ENCODE data around the gene TPSG1.
"Not testable (repeated sequence)": the region's sequence is repeated elsewhere in the genome, so short reads cannot be mapped to it uniquely, and the experiment has no call there.

Gene TPSG1

GRCh38 chr16:1213796-1214372, 11.2 kb downstream of the TPSG1 start:
- DNase-seq, result no peak

- no peak for DNase-seq
Observed at GRCh38 chr16:1213231-1213630, 11.8 kb downstream of the TPSG1 start.

GRCh38 chr16:1212616-1213194, 12.4 kb downstream of the TPSG1 start:
- DNase-seq, result no peak

GRCh38 chr16:1211451-1212268, 13.4 kb downstream of the TPSG1 start:
- DNase-seq, result no peak

- no peak for DNase-seq
Observed at GRCh38 chr16:1210461-1210860, 14.6 kb downstream of the TPSG1 start.

GRCh38 chr16:1209081-1209480, 16.0 kb downstream of the TPSG1 start:
- DNase-seq, result no peak

GRCh38 chr16:1208239-1208830, 16.7 kb downstream of the TPSG1 start:
- no peak for DNase-seq

GRCh38 chr16:1206786-1207185, 18.3 kb downstream of the TPSG1 start:
- DNase-seq, result no peak

GRCh38 chr16:1206326-1206725, 18.7 kb downstream of the TPSG1 start:
- no peak for DNase-seq

- DNase-seq, result no peak
Observed at GRCh38 chr16:1204933-1205332, 20.1 kb downstream of the TPSG1 start.

- no peak for DNase-seq
Observed at GRCh38 chr16:1202274-1202673, 22.8 kb downstream of the TPSG1 start.

GRCh38 chr16:1201444-1201843, 23.6 kb downstream of the TPSG1 start:
- no peak for DNase-seq

GRCh38 chr16:1200014-1200627, 24.9 kb downstream of the TPSG1 start:
- DNase-seq, result no peak

GRCh38 chr16:1199347-1200013, 25.6 kb downstream of the TPSG1 start:
- DNase-seq, result no peak

- DNase-seq, result not testable (repeated sequence)
Observed at GRCh38 chr16:1198671-1199346, 26.3 kb downstream of the TPSG1 start.

GRCh38 chr16:1198194-1198593, 26.9 kb downstream of the TPSG1 start:
- DNase-seq, result no peak

GRCh38 chr16:1197237-1197866, 27.7 kb downstream of the TPSG1 start:
- DNase-seq, result peak; percentile 89

GRCh38 chr16:1196494-1196893, 28.6 kb downstream of the TPSG1 start:
- DNase-seq, result no peak

- no peak for DNase-seq
Observed at GRCh38 chr16:1195393-1195666, 29.7 kb downstream of the TPSG1 start.

- peak; percentile 5 for DNase-seq
Observed at GRCh38 chr16:1194665-1195392, 30.2 kb downstream of the TPSG1 start.
